ENCODE data around the gene TMEM134. TPM values are rescaled to one million over a fixed set of nuclear protein-coding genes. Genes with fewer than 3 reads are reported as not detected.

The TMEM134 gene
- total RNA-seq, 2 donors from 2014 or later: 53.2 to 59.7 TPM

DNA sequence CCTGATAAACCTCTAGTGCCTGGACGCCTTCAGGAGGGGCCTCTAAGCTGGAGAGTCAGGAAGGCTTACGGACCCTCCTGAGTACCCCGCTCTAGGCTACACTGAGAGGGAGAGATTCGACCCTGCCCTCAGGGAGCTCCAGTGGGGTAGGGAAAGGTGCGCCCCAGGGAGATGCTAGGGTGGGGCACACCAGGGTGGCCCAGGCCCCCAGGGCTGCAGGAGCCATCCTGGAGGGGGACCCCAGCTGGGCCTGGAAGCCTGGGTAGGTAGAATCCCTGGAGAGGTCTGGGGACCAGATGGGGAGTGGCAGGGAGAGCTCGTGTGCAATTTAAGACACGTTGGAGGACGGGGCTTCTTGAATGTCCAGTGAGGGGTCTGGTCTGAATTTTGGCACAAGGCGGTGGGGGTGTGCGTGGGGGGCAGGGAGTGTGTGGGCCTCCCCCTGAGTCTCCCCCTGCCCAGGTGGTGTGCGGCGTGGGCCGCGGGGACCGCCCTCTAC is 48.9 kb downstream of the TMEM134 start:
- H3K27ac Mint-ChIP-seq: no peak overlapping the region
- peak overlapping the region; percentile 86 to 88 for H3K4me3 Mint-ChIP-seq
- H3K27me3 Mint-ChIP-seq (ENCODE audit: low read depth): no peaks in the 10 kb centered on the region
- no peaks in the 10 kb centered on the region for H3K9me3 Mint-ChIP-seq
- H3K4me1 Mint-ChIP-seq (ENCODE audit: low read depth): peaks cover 56% of the 10 kb centered on the region
- ATAC-seq (replicated peaks in 1 of 2): no peak
- no peak for DNase-seq
- no peaks in the 10 kb centered on the region for H3K36me3 Mint-ChIP-seq (ENCODE audit: insufficient read depth in 2 of 2)

DNA sequence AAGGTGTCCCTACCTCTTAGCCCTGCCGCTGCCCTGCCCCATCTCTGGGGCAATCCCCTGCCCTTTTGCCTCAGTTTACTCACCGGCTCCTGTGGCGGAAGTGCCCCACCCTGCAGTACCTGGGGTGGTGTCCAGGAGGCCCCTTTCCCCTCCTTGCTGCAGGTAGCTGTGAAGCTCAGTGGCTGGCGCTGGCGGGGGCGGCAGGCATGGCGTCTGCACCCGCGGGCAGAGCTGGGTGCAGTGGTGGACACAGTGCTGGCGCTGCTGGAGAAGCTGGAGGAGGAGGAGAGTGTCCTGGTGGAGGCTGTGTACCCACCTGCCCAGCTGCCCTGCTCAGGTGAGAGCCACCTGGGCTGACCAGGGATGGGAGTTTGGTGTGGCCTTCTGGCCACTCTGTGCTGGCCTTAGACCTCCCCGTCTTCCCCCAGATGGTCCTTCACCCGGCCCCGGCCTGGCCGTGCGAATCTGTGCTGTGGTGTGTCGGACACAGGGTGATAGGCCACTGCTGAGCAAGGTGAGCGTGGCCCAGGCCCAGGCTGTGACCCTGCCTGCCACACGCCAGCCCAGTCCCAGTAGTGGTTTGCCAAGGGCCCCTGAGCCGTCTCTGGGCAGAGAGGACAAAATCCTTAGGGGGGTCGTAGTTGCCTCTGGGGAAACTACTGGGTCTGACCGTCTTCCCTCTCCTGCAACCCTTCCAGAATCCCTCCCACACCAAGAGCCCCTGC is 49.6 kb downstream of the TMEM134 start:
- no peaks in the 10 kb centered on the region for H3K36me3 Mint-ChIP-seq (ENCODE audit: insufficient read depth in 2 of 2)
- ATAC-seq (replicated peaks in 1 of 2) (no peak), DNase-seq (no peak)
- no peak overlapping the region for H3K27ac Mint-ChIP-seq
- H3K4me1 Mint-ChIP-seq (ENCODE audit: low read depth): peaks cover 56% of the 10 kb centered on the region
- no peaks in the 10 kb centered on the region for H3K9me3 Mint-ChIP-seq
- peak overlapping the region; percentile 86 to 88 for H3K4me3 Mint-ChIP-seq
- no peaks in the 10 kb centered on the region for H3K27me3 Mint-ChIP-seq (ENCODE audit: low read depth)

DNA sequence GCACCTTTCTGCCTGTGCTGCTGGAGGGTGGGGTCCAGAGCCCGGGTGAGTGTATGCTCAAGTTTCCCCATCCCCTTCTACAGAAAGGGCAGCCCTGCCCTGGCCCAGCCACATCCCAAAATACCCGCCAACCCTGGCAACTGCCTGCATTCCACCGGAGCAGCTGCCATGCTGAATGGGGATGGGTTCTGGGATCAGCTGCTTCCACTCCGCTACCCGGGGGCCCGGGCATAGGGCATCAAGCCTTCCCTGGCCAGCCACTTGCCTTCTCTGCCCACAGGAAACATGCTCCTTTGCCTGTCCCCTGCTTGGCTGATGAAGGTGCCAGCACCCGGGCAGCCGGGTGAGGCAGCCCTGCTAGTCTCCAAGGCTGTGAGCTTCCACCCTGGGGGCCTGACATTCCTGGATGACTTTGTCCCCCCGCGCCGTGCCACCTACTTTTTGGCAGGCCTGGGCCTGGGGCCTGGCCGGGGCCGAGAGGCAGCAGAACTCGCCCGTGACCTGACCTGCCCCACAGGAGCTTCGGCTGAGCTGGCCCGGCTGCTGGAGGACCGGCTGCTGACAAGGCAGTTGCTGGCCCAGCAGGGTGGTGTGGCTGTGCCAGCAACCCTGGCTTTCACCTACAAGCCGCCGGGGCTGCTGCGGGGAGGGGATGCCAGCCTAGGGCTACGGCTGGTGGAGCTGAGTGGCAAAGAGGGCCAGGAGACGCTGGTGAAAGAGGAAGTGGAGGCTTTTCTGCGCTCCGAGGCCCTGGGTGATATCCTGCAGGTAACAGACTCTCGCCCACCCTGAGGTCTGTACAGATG is 50.4 kb downstream of the TMEM134 start:
- Mint-ChIP-seq H3K9me3 (no peaks in the 10 kb centered on the region), H3K4me1 (ENCODE audit: low read depth) (peaks cover 63% of the 10 kb centered on the region), H3K4me3 (peak overlapping the region; percentile 86 to 88), H3K27me3 (ENCODE audit: low read depth) (no peaks in the 10 kb centered on the region), H3K27ac (no peak overlapping the region), H3K36me3 (ENCODE audit: insufficient read depth in 2 of 2) (no peaks in the 10 kb centered on the region)
- DNase-seq: peak in 1 of 2 donors; percentile 56
- no peak for ATAC-seq (replicated peaks in 1 of 2)

DNA sequence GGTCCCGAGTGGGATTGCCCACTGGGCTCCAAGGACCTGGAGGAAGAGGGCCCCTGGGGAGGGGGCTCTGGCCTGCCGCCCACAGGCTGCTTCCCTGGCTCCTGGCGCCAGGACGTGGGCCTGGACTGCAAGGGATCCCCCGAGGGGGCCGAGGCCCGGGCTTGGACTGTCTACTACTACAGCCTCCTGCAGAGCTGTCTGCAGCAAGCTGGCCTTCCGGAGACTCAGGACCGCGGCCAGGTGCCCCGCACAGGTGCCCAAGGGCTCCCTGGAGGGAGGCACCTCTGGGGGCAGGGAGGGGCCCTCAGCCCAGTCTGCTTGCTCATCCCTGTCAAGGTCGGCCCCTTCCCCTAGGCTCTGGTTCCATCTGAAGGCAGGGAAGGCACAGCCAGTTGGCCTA is 51.6 kb downstream of the TMEM134 start:
- DNase-seq: no peak
- ATAC-seq (replicated peaks in 1 of 2): no peak
- H3K27me3 Mint-ChIP-seq (ENCODE audit: low read depth): no peaks in the 10 kb centered on the region
- peaks cover 66% of the 10 kb centered on the region for H3K4me1 Mint-ChIP-seq (ENCODE audit: low read depth)
- no peaks in the 10 kb centered on the region for H3K36me3 Mint-ChIP-seq (ENCODE audit: insufficient read depth in 2 of 2)
- peak overlapping the region in 1 of 2 donors; percentile 88 for H3K4me3 Mint-ChIP-seq
- no peak overlapping the region for H3K27ac Mint-ChIP-seq
- no peaks in the 10 kb centered on the region for H3K9me3 Mint-ChIP-seq

DNA sequence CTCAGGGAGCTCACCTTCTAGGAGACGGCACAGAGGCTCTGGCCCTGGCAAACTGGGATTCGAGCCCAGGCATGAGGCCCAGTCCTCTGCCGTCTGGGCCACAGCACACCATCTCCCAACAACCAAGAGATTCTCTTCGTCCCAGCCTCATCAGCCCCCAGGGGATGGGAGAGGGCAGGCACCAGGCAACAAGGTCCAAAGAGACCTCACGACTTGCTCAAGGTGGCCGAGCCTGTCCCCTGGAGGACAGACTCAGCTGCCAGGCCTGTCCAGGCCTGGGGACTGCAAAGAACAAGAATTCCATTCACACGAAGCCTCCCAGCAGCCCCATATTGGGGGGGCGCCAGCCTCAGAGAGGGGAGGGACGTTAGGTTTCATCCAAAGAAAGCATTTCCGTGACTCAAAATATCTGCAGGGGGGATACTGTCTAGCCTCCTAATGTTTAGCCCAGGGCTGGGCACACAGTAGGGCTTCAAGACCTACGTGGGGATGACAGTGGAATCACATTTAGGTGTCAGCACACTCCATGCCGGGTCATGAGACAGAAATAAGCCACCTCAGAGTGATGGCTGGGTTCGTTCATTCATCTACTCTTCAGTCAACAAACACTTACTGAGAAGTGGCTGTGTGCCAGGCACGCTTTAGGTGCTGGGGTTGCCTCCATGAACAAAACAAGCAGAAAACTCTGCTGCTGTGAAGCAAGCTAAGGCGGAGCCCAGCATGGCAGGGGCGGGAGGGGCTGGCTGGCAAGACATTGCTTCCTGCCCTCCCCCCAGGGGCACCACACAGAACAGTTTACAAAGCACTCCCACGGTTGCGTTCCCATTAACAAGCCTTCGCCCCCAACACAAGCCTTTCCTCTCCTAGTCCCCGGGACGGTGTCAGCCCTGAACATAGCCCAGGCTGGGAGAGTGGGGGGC is 52.4 kb downstream of the TMEM134 start:
- Mint-ChIP-seq H3K36me3 (ENCODE audit: insufficient read depth in 2 of 2) (no peaks in the 10 kb centered on the region), H3K27ac (peak overlapping the region; percentile 21), H3K4me1 (ENCODE audit: low read depth) (peaks cover 74% of the 10 kb centered on the region), H3K4me3 (peak overlapping the region; percentile 72 to 83), H3K9me3 (no peaks in the 10 kb centered on the region), H3K27me3 (ENCODE audit: low read depth) (no peaks in the 10 kb centered on the region)
- peak in 1 of 2 donors; percentile 63 for DNase-seq
- ATAC-seq (replicated peaks in 1 of 2): peak; percentile 1 to 3

DNA sequence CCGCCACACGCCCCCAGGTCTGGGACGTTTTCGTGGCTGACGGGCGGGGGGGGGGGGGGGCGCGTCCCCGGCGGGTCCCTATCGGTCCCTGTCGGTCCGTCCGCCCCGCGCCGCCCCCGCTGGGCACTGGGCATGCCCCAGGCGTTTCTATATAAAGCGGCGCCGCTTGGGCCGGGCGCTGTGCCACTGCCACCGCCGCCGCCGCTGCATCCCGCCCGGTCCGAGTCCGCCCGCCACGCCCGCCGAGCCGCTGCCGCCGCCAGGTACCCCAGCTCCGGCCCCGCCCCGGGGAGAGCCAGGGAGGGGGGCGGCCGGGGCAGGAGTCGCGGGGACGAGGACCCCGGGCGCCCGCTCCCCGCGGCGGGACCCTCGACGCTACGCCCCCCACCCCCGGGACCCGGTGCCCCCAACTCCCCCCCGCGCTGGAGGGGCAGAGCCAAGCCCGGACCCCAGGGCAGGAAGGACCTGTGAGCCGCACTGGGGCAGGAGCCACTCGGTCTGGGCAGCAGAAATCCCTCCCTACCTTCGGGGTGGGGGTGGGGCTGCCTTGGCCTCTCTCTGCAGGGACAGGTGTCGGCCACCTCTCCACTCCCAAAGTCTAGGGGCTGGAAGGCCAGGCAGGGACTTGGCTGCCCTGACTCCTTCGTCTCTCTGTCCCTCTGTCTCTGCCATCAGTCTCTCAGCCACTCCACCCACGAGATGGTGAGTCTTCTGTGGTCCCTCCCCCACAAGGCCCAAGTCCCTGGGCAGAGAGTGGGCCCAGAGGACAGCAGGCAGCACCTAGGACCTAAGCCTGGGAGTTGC is 53.3 kb downstream of the TMEM134 start, which contains the start of gene CARNS1:
CARNS1 (plus strand) TSS at position 178 of the 804 bp plus-strand sequence; CDS start at position 700, 522 bp downstream.
- Mint-ChIP-seq H3K36me3 (ENCODE audit: insufficient read depth in 2 of 2) (no peaks in the 10 kb centered on the region), H3K4me1 (ENCODE audit: low read depth) (peaks cover 78% of the 10 kb centered on the region), H3K27me3 (ENCODE audit: low read depth) (no peaks in the 10 kb centered on the region), H3K27ac (peak within 1 kb of the TSS; percentile 21), H3K4me3 (peak within 1 kb of the TSS; percentile 82 to 83), H3K9me3 (no peaks in the 10 kb centered on the region)
- peak in 1 of 2 donors; percentile 24 for ATAC-seq (replicated peaks in 1 of 2)
- no peak for DNase-seq

DNA sequence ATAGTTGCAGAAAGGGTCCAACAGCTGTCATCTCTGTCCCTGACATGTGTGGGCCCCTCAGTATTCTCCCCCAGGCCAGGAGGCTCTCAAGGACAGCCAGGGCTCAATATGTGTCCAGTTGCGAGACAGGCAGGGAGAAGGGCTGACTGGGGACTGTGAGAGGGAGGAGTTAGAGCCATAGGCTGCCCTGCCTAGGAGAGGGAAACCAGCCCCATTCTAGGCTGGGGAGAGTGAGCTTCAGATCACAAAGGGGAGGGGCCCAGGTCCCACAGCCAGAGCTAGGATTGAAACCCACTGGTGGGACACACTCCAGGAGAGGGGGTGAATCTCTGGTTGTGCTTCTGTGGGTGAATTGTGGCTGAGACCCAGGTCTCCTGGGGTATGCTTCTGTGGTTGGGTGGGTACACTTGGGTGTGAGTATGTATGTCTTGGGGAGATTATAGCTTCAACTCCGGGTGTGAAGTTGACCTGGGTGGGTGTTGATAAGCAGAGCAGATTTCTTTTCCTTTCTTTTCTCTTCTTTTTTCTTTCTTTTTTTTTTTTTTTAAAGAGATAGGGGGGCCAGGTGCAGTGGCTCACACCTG is 55.7 kb downstream of the TMEM134 start:
- no peak for ATAC-seq (replicated peaks in 1 of 2)
- H3K27me3 Mint-ChIP-seq (ENCODE audit: low read depth): no peaks in the 10 kb centered on the region
- H3K4me3 Mint-ChIP-seq: peak overlapping the region; percentile 10 to 32
- peaks cover 0 to 2% of the 10 kb centered on the region in 2 donors for H3K36me3 Mint-ChIP-seq (ENCODE audit: insufficient read depth in 2 of 2)
- peaks cover 78% of the 10 kb centered on the region for H3K4me1 Mint-ChIP-seq (ENCODE audit: low read depth)
- H3K27ac Mint-ChIP-seq: peak overlapping the region; percentile 22
- DNase-seq: no peak
- no peaks in the 10 kb centered on the region for H3K9me3 Mint-ChIP-seq

DNA sequence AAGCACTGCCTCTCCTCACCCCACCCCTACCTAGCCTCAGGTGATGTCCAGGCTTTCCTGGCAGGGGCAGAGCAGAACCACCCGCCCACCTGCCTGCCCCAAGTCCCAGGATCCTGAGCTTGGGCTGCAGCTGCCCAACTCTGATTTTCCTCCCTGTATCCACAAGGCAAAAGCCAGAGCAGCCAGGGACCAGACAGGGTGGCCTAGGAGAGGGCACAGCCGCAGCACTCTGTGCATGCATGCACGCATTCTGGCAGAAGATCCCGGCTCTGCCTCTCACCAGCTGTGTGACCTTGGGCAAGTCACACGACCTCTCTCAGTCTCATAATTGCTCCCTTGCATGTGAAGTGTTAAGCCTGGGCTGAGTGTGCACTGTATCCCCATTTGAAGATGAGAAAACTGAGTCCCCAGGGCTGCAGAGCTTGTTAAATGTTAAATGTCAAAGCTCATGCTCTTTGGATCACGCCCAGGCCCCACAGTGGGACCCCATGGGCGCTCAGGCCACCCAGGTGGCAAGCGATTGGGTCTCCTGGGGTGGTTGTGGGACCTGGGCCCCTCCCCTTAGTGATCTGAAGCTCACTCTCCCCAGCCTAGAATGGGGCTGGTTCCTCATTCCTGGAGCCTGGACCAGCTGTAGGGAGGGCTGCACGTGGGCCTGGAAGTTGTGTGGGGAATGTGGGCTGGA is 56.4 kb downstream of the TMEM134 start:
- Mint-ChIP-seq H3K4me1 (ENCODE audit: low read depth) (peaks cover 78% of the 10 kb centered on the region), H3K4me3 (peak overlapping the region; percentile 13 to 29), H3K36me3 (ENCODE audit: insufficient read depth in 2 of 2) (peaks cover 0 to 2% of the 10 kb centered on the region in 2 donors), H3K9me3 (no peaks in the 10 kb centered on the region), H3K27ac (peak overlapping the region; percentile 38), H3K27me3 (ENCODE audit: low read depth) (no peaks in the 10 kb centered on the region)
- DNase-seq: no peak
- ATAC-seq (replicated peaks in 1 of 2): no peak

DNA sequence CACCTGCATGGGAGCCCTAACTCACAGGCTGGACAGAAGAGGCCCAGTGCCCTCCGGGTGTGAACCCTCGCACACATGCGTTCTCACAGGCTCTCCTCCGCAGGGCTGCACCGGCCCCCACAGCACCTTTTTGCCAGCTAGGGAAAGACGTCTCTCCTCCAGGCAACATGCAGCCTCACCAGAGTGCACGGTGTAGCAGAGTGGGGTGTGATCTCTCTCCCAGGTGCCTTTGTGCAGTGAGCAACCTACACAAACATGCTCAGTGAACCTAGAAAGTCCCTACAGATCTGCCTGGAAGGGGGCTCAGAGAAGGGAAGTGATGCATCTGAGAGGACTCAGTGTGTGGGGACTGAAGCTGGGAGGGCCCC is 57.3 kb downstream of the TMEM134 start:
- peak in 1 of 2 donors; percentile 7 for ATAC-seq (replicated peaks in 1 of 2)
- no peak overlapping the region for H3K27ac Mint-ChIP-seq
- no peaks in the 10 kb centered on the region for H3K27me3 Mint-ChIP-seq (ENCODE audit: low read depth)
- H3K36me3 Mint-ChIP-seq (ENCODE audit: insufficient read depth in 2 of 2): peaks cover 0 to 2% of the 10 kb centered on the region in 2 donors
- no peaks in the 10 kb centered on the region for H3K9me3 Mint-ChIP-seq
- DNase-seq: no peak
- peaks cover 81% of the 10 kb centered on the region for H3K4me1 Mint-ChIP-seq (ENCODE audit: low read depth)
- peak overlapping the region; percentile 9 to 49 for H3K4me3 Mint-ChIP-seq
